Endothelial cell (in vitro differentiated cells): ENCODE data around the gene RASGRP1. TPM values are rescaled to one million over a fixed set of nuclear protein-coding genes. Genes with fewer than 3 reads are reported as not detected.

Experiments
- DNase-seq: peaks from one replicate; pipeline ENCODE4 v3.0.0; 2021; ENCODE audit warnings: low spot score
- H3K27ac Mint-ChIP-seq: one replicate; pipeline ENCODE4 v1.8.0; 2021; ENCODE audit warnings: mixed read lengths, inconsistent platforms; ENCODE audit not compliant: unreplicated experiment
- H3K27me3 Mint-ChIP-seq: one replicate; pipeline ENCODE4 v1.8.0; 2021; ENCODE audit warnings: mild to moderate bottlenecking, moderate library complexity, mixed read lengths, inconsistent platforms; ENCODE audit not compliant: unreplicated experiment
- H3K36me3 Mint-ChIP-seq: one replicate; pipeline ENCODE4 v1.8.0; 2021; ENCODE audit warnings: mild to moderate bottlenecking, low read depth, mixed read lengths, inconsistent platforms; ENCODE audit not compliant: unreplicated experiment
- H3K4me1 Mint-ChIP-seq: one replicate; pipeline ENCODE4 v1.8.0; 2021; ENCODE audit warnings: mild to moderate bottlenecking, mixed read lengths, inconsistent platforms; ENCODE audit not compliant: unreplicated experiment
- H3K4me3 Mint-ChIP-seq: one replicate; pipeline ENCODE4 v1.8.0; 2021; ENCODE audit warnings: mild to moderate bottlenecking, mixed read lengths, inconsistent platforms; ENCODE audit not compliant: unreplicated experiment
- H3K9me3 Mint-ChIP-seq: one replicate; pipeline ENCODE4 v1.8.0; 2021; ENCODE audit warnings: mixed read lengths, inconsistent platforms; ENCODE audit not compliant: unreplicated experiment
- CTCF ChIP-seq: fragments of 200-600 bp; sonication (generic); IDR thresholded peaks from one replicate; pipeline ENCODE4 v1.5.0; 2021; ENCODE audit warnings: antibody characterized with exemption; ENCODE audit not compliant: unreplicated experiment
- total RNA-seq: library from RNA; stranded (reverse); fragmentation: NEBNext Ultra II Directional; extraction: Animal tissue kit (Norgen Biotek cat#: 25700); gene quantifications from one replicate; pipeline ENCODE4 v1.2.1, GENCODE V29; 2021; ENCODE audit not compliant: unreplicated experiment

RASGRP1 gene
- total RNA-seq, 1 donor from 2014 or later, result 0.49 TPM

- H3K4me1 Mint-ChIP-seq, result peaks cover 6% of the 10 kb centered on the region
- H3K27ac Mint-ChIP-seq, result no peak overlapping the region
- no peak overlapping the region for H3K4me3 Mint-ChIP-seq
- TF ChIP-seq CTCF, result no peak
- H3K27me3 Mint-ChIP-seq, result peaks cover 1% of the 10 kb centered on the region
- no peaks in the 10 kb centered on the region for H3K36me3 Mint-ChIP-seq
- no peak for DNase-seq
- no peaks in the 10 kb centered on the region for H3K9me3 Mint-ChIP-seq
Observed at GRCh38 chr15:38547255-38547997, 17.2 kb downstream of the RASGRP1 start.

- Mint-ChIP-seq H3K27ac (no peak overlapping the region), H3K9me3 (no peaks in the 10 kb centered on the region), H3K4me3 (no peak overlapping the region), H3K4me1 (no peaks in the 10 kb centered on the region), H3K27me3 (peaks cover 1% of the 10 kb centered on the region), H3K36me3 (no peaks in the 10 kb centered on the region)
- no peak for TF ChIP-seq CTCF
- no peak for DNase-seq
Observed at GRCh38 chr15:38545179-38545578, 19.4 kb downstream of the RASGRP1 start.

GRCh38 chr15:38541026-38541425 is 23.6 kb downstream of the RASGRP1 start:
- no peak overlapping the region for H3K4me3 Mint-ChIP-seq
- H3K9me3 Mint-ChIP-seq, result no peaks in the 10 kb centered on the region
- H3K27ac Mint-ChIP-seq, result no peak overlapping the region
- no peak for DNase-seq
- no peak for TF ChIP-seq CTCF
- H3K4me1 Mint-ChIP-seq, result no peaks in the 10 kb centered on the region
- H3K36me3 Mint-ChIP-seq, result no peaks in the 10 kb centered on the region
- H3K27me3 Mint-ChIP-seq, result peaks cover 1% of the 10 kb centered on the region

- H3K4me3 Mint-ChIP-seq, result no peak overlapping the region
- no peaks in the 10 kb centered on the region for H3K9me3 Mint-ChIP-seq
- H3K27me3 Mint-ChIP-seq, result peaks cover 1% of the 10 kb centered on the region
- no peaks in the 10 kb centered on the region for H3K4me1 Mint-ChIP-seq
- no peak for TF ChIP-seq CTCF
- DNase-seq, result no peak
- H3K36me3 Mint-ChIP-seq, result no peaks in the 10 kb centered on the region
- H3K27ac Mint-ChIP-seq, result no peak overlapping the region
Observed at GRCh38 chr15:38540510-38540909, 24.1 kb downstream of the RASGRP1 start.

GRCh38 chr15:38539008-38539343 is 25.6 kb downstream of the RASGRP1 start:
- Mint-ChIP-seq H3K4me3 (no peak overlapping the region), H3K27ac (no peak overlapping the region), H3K9me3 (no peaks in the 10 kb centered on the region), H3K4me1 (peaks cover 8% of the 10 kb centered on the region), H3K36me3 (no peaks in the 10 kb centered on the region), H3K27me3 (peaks cover 2% of the 10 kb centered on the region)
- no peak for DNase-seq
- TF ChIP-seq CTCF, result no peak
